Astrocyte of the spinal cord (primary cell): ENCODE results near the gene UBE2O.
A peak's percentile ranks its signal among the peaks of the same experiment; 100 is the strongest.

Experiments
- DNase-seq: peaks from one replicate; pipeline ENCODE4 v3.0.0; 2011; ENCODE audit warnings: low read depth, low spot score
- H3K4me3 ChIP-seq: 2 replicates; pipeline ENCODE4 v1.5.1; 2011; ENCODE audit warnings: low read depth, mild to moderate bottlenecking, low read length, moderate library complexity
- in situ Hi-C: cut with HindIII; loops from 2 replicates; pipeline ENCODE4 v1.10.0; 2017; ENCODE audit warnings: low sequenced_read_pairs
- TF ChIP-seq, protein P1 (sequence below): IDR thresholded peaks from 2 replicates; pipeline ENCODE4 v1.5.1; 2012; ENCODE audit warnings: low read depth, mild to moderate bottlenecking, low read length, inconsistent platforms

The UBE2O gene

DNA sequence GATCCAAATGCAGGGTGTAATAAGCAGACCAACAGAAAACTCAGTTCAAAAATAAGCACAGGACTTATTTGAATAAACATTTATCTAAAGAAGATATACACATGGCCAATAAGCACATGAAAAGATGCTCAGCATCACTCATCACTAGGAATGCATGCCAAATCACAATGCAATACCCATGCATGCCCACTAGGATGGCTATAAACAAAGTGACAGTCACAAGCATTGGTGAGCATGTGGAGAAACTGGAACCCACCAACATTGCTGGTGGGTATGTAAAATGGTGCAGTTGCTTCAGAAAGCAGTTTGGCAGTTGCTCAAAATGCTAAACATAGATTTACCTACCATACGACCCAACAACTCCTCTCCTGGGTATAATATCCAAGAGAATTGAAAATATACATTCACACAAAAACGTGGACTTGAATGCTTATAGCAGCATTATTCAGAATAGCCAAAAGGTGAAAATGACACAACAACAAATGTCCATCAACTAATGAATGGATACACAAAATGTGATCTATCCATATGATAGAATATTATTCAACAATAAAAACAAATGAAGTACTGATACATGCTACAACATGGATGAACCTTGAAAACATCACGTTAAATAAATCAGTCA, 20.1 kb downstream of the UBE2O start:
- in situ Hi-C loops = no loop called here

GRCh38 chr17:76432004-76432403, 20.9 kb downstream of the UBE2O start:
- TF ChIP-seq, protein P1, sequence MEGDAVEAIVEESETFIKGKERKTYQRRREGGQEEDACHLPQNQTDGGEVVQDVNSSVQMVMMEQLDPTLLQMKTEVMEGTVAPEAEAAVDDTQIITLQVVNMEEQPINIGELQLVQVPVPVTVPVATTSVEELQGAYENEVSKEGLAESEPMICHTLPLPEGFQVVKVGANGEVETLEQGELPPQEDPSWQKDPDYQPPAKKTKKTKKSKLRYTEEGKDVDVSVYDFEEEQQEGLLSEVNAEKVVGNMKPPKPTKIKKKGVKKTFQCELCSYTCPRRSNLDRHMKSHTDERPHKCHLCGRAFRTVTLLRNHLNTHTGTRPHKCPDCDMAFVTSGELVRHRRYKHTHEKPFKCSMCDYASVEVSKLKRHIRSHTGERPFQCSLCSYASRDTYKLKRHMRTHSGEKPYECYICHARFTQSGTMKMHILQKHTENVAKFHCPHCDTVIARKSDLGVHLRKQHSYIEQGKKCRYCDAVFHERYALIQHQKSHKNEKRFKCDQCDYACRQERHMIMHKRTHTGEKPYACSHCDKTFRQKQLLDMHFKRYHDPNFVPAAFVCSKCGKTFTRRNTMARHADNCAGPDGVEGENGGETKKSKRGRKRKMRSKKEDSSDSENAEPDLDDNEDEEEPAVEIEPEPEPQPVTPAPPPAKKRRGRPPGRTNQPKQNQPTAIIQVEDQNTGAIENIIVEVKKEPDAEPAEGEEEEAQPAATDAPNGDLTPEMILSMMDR = no peak
- in situ Hi-C loops = no loop called here
- no peak for DNase-seq
- H3K4me3 ChIP-seq = no peak overlapping the region

More for the DNA sequence above, 20.1 kb downstream of the UBE2O start:
- TF ChIP-seq, protein P1 = peak; percentile 53
- H3K4me3 ChIP-seq = no peak overlapping the region
- no peak for DNase-seq

DNA sequence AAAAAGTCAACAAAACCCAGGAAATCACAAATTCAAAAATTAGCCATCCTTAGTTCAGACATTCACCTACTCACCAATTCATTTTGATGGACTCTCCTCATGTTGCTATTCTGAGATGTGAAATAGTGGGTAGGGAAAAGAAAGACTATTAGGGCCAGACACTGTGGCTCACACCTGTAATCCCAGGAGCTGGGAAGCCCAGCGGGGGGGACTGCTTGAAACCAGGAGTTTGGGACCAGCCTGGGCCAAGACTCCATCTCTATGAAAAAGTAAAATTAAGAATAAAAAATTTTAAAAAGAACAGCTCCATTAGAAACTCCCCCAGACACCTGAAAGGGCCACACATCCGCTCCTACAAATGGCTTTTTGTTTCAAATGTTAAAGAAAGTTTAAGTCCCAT, 21.4 kb downstream of the UBE2O start:
- H3K4me3 ChIP-seq = no peak overlapping the region
- DNase-seq = no peak
- TF ChIP-seq, protein P1 = no peak
- in situ Hi-C loops = no loop called here

- DNase-seq = no peak
- no peak overlapping the region for H3K4me3 ChIP-seq
- TF ChIP-seq, protein P1 = no peak
- in situ Hi-C loops = no loop called here
Observed at GRCh38 chr17:76428511-76428910, 24.4 kb downstream of the UBE2O start.

GRCh38 chr17:76427501-76428231, 25.3 kb downstream of the UBE2O start:
- in situ Hi-C loops = no loop called here
- no peak overlapping the region for H3K4me3 ChIP-seq
- TF ChIP-seq, protein P1 = no peak
- DNase-seq = peak; percentile 47

DNA sequence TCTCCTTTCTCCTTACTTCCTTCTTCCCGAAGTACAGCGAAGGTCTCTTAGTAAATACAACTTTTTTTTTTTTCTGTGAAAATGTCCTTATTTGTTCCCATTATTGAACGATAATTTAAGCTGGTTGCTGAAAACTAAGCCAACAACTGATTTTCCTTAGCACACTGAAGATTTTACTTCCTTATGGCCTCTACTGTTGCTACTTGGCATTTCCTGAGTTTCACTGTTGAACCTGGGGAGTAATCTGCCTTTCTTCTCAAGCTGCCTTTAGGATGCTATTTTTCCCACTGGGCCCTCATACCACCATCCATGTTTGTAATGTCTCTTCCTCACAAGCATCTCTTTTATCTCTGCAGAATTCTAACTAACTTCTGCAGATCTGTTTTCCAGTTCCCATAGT, 26.1 kb downstream of the UBE2O start:
- in situ Hi-C loops = no loop called here
- no peak for DNase-seq
- TF ChIP-seq, protein P1 = no peak
- H3K4me3 ChIP-seq = no peak overlapping the region
